Psoas muscle (tissue), 8 donors: Measurements from ENCODE around the gene CARD14. TPM values are rescaled to one million over a fixed set of nuclear protein-coding genes. Genes with fewer than 3 reads are reported as not detected.
A peak's percentile ranks its signal among the peaks of the same experiment; 100 is the strongest.

Experiments used
- ATAC-seq, 4 donors: fragments of 200-7000 bp; cut with Tn5 transposase; one replicate each; pipeline ENCODE4 v1.9.1; 2020; ENCODE audit warnings: moderate library complexity in 3 of 4, mild to moderate bottlenecking in 2 of 4
- DNase-seq, 2 donors: peaks; one replicate each; pipeline ENCODE4 v3.0.0-alpha.2; 2020
- H3K27ac ChIP-seq: fragments of 200-600 bp; one replicate; pipeline ENCODE4 v1.8.0; 2022
- H3K27me3 ChIP-seq, 3 donors: fragments of 200-600 bp in 1 of 3; one replicate each; pipeline versions ENCODE4 v1.6.1 to v1.8.0; 2013 to 2022; ENCODE audit warnings: low read length in 2 of 3, mild to moderate bottlenecking in 2 of 3, moderate library complexity in 1 of 3; ENCODE audit not compliant: insufficient read depth in 3 of 3
- H3K36me3 ChIP-seq, 2 donors: fragments of 200-600 bp in 1 of 2; one replicate each; pipeline versions ENCODE4 v1.6.1 to v1.8.0; 2013 to 2022; ENCODE audit warnings: low read depth in 1 of 2, mild to moderate bottlenecking in 1 of 2, moderate library complexity in 1 of 2; ENCODE audit not compliant: insufficient read depth in 1 of 2
- H3K4me1 ChIP-seq: fragments of 200-600 bp; one replicate; pipeline ENCODE4 v1.8.0; 2022
- H3K4me3 ChIP-seq: fragments of 200-600 bp; one replicate; pipeline ENCODE4 v1.8.0; 2022; ENCODE audit warnings: mild to moderate bottlenecking
- H3K9me3 ChIP-seq: fragments of 200-600 bp; one replicate; pipeline ENCODE4 v1.8.0; 2022
- WGBS, 3 donors: extraction: QIAGEN DNeasy Blood & Tissue Kit; methylation state at CpG; one replicate each; pipeline versions ENCODE4 v1.1.6 to v1.1.7; 2013; 5-methylcytosine and 5-hydroxymethylcytosine counted together
- intact Hi-C, 2 donors: fragments of 100-400 bp; cut with DNase I; formaldehyde crosslinking; loops; one replicate each; pipeline versions ENCODE4 v1.11.0 to v1.14.2; 2022
- polyA plus RNA-seq, 3 donors: library from polyadenylated mRNA; stranded (reverse); fragments of 200-250 nt; gene quantifications; one replicate each; pipeline ENCODE4 v1.2.3, GENCODE V29; 2013
- total RNA-seq, 4 donors: library from RNA; stranded (reverse); fragmentation: NEBNext Ultra II Directional in 2 of 4; extraction: Animal tissue kit (Norgen Biotek cat#: 25700) in 2 of 4; gene quantifications; one replicate each; pipeline versions ENCODE4 v1.2.1 to v1.2.4, GENCODE V29; 2021 to 2023
- TF ChIP-seq, protein P1 (sequence below): fragments of 200-600 bp; IDR thresholded peaks from one replicate; pipeline ENCODE4 v1.8.0; 2022; ENCODE audit warnings: antibody characterized with exemption
- donor health status: healthy with polysubstance abuse.
- donor health status: DM: no; HTN: no; CAD: no; lungs with moderate emphysema.
- donor health status: Bipolar disorder and iron deficiency.
- donor health status: healthy.
- donor health status: DM: yes; HTN: yes; CAD: no.
- donor health status: DM: no; HTN: no; CAD: no.
- donor health status: DM: no; HTN: no; CAD: no.
- donor health status: DM: yes; HTN: yes; CAD: no.

CARD14 gene
- total and polyA plus RNA-seq, 7 donors: 0.05 to 0.32 (median 0.06) TPM; not detected in 4

DNA sequence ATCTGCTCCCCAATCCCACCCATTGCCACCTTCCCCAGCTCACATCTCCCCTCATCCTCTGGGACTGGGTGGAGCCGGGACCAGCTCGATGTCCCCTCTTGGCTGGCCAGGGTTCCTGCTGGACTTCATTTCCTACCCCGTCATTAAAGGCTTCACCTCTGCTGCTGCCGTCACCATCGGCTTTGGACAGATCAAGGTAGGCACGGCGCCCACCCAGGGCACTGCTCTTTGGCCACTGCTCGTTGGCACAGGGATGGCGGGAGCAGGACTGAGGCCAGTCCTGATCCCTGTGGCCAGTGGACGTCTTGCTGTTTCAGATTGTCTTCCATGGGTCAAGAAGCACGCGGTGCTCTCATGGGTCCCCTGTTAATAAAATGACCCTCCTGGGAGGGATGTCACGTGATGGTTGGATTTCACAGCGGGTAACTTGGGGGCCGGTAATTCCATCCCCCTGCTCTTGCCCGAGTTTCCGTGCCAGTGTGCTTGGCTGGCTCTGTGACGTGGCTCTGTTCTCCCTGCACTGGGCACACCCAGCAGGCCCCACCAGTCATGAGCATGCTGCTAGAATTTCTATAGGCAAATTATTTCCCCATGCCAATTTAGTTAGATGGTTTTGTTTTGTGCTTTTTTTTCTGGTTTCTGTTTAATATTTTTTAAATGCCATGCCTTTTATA is 53.4 kb downstream of the CARD14 start:
- TF ChIP-seq, protein P1, sequence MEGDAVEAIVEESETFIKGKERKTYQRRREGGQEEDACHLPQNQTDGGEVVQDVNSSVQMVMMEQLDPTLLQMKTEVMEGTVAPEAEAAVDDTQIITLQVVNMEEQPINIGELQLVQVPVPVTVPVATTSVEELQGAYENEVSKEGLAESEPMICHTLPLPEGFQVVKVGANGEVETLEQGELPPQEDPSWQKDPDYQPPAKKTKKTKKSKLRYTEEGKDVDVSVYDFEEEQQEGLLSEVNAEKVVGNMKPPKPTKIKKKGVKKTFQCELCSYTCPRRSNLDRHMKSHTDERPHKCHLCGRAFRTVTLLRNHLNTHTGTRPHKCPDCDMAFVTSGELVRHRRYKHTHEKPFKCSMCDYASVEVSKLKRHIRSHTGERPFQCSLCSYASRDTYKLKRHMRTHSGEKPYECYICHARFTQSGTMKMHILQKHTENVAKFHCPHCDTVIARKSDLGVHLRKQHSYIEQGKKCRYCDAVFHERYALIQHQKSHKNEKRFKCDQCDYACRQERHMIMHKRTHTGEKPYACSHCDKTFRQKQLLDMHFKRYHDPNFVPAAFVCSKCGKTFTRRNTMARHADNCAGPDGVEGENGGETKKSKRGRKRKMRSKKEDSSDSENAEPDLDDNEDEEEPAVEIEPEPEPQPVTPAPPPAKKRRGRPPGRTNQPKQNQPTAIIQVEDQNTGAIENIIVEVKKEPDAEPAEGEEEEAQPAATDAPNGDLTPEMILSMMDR: no peak
- H3K27me3 ChIP-seq: no peaks in the 10 kb centered on the region
- H3K36me3 ChIP-seq: peaks cover 0 to 21% of the 10 kb centered on the region in 2 donors
- WGBS, 3 donors: 26 to 60% (median 38%) methylated on average over 18 of the region's 18 CpGs
- no peak overlapping the region for H3K27ac ChIP-seq
- no peak overlapping the region for H3K4me3 ChIP-seq
- ATAC-seq (peak in 2 of 4 donors; percentile 45 to 52), DNase-seq (peak; percentile 8 to 66)
- peaks cover 6% of the 10 kb centered on the region for H3K4me1 ChIP-seq
- intact Hi-C loops: no loop called here
- no peaks in the 10 kb centered on the region for H3K9me3 ChIP-seq

DNA sequence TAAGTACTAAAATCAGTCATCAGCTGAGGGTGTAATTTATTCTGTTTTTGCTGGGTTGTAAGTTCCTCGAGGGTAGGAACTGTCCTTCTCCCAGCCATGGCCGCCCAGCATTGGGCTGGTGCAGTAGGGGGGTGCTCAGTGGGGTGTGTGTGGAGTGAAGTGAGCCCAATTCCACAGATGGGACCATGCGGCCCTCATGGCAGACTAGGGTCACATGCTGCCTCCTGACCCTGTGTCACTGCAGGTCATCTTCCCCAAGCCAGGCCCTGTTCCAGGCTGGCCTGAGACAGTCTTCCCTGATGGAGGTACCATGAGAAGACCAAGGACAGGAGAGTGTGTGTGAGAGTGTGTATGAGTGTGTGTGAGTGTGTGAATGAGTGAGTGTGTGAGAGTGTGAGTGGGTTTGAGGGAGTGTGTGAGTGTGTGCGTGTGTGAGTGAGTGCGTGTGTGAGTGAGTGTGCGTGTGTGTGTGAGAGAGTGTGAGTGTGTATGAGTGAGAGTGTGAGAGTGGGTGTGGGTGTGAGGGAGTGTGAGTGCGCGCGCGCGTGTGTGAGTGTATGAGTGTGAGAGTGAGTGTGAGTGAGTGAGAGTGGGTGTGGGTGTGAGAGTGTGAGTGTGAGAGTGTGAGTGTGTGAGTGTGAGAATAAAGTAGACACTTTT is 54.1 kb downstream of the CARD14 start:
- intact Hi-C loops: no loop called here
- Histone ChIP-seq H3K4me3 (no peak overlapping the region), H3K36me3 (peaks cover 0 to 26% of the 10 kb centered on the region in 2 donors), H3K4me1 (peaks cover 6% of the 10 kb centered on the region), H3K27ac (no peak overlapping the region), H3K27me3 (no peaks in the 10 kb centered on the region), H3K9me3 (no peaks in the 10 kb centered on the region)
- 79 to 93% (median 86%) methylated on average over 11 of the region's 11 CpGs for WGBS, 3 donors
- ATAC-seq: no peak
- TF ChIP-seq, protein P1: no peak
- peak; percentile 9 to 28 for DNase-seq

DNA sequence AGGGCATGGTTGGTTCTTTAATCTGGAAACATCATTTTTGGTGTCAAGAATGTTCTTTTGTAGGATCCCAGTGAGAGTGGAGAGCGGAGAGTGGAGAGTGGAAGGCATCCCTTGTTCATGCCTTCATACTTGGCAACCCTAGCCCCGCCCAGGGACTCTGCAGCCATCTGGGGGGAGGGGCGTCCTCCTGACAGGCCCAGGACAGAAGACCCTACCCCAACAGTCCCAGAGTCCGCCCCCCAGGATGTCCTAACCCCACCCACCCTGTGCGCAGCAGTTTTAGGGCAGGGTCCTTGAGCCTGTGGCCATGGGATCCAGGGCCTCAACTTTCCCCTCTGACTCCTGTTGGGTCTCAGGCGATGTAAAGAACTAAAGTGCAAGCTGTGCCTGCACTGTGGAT is 54.9 kb downstream of the CARD14 start:
- TF ChIP-seq, protein P1: no peak
- peaks cover 0 to 26% of the 10 kb centered on the region in 2 donors for H3K36me3 ChIP-seq
- no peak for ATAC-seq
- H3K4me1 ChIP-seq: peaks cover 6% of the 10 kb centered on the region
- intact Hi-C loops: no loop called here
- WGBS, 3 donors: 81 to 96% (median 91%) methylated on average over 6 of the region's 6 CpGs
- no peak overlapping the region for H3K4me3 ChIP-seq
- no peak overlapping the region for H3K27ac ChIP-seq
- no peaks in the 10 kb centered on the region for H3K9me3 ChIP-seq
- no peaks in the 10 kb centered on the region for H3K27me3 ChIP-seq
- peak; percentile 3 to 45 for DNase-seq

DNA sequence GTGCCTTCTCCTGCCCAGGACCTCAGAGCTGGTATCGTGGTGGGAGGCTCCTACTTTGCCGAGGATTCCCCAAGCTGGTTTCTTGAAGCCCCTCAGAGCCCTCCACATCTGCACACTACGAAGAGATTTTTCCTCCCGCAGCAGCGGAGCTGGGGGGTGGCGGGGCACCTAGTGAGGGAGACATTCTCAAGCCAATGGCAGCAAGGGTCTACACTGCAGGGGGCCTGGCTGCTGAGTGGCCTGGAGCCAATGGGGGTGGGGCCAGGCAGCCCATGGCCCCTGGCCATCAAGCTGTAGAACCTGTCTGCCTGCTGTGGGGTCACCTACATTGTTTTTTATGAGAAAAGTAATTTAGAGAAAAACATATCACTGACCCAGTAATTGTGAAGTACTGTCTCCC is 55.4 kb downstream of the CARD14 start:
- 88 to 91% (median 89%) methylated on average over 6 of the region's 6 CpGs for WGBS, 3 donors
- ATAC-seq: no peak

More for the DNA sequence above, 55.4 kb downstream of the CARD14 start:
- intact Hi-C loops: no loop called here
- Histone ChIP-seq H3K4me3 (no peak overlapping the region), H3K9me3 (no peaks in the 10 kb centered on the region), H3K27ac (no peak overlapping the region), H3K4me1 (peaks cover 6% of the 10 kb centered on the region), H3K27me3 (no peaks in the 10 kb centered on the region), H3K36me3 (peaks cover 0 to 27% of the 10 kb centered on the region in 2 donors)
- TF ChIP-seq, protein P1: no peak
- peak; percentile 1 to 37 for DNase-seq
